ENCODE measurements around the gene DSTYK.

Gene DSTYK

DNA sequence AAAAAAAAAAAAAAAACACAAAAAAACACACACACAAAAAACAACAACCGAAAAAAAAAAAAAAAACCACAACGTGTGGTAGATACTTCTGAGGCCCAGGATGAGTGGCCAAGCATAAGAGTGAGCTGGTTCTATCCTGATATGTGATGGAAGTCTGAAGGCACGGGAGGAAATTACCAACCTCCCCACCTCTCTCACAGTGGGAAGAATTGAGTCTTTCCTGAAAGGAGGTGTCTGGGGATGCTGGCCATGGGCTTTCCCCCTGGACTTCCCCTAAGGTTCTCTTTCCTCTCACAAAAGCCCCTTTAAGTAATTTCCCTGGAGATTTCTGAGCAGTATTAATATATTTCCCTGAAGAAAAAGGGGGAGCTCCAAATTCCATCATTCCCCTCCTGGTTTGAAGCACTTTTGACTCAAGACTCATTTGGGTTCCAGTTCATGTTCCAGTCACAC lies 21.5 kb upstream of the DSTYK start:
- no peak for FAIRE-seq
- DNase-seq (ENCODE audit: insufficient read length, low spot score) = no peak
- TF ChIP-seq, protein P1, sequence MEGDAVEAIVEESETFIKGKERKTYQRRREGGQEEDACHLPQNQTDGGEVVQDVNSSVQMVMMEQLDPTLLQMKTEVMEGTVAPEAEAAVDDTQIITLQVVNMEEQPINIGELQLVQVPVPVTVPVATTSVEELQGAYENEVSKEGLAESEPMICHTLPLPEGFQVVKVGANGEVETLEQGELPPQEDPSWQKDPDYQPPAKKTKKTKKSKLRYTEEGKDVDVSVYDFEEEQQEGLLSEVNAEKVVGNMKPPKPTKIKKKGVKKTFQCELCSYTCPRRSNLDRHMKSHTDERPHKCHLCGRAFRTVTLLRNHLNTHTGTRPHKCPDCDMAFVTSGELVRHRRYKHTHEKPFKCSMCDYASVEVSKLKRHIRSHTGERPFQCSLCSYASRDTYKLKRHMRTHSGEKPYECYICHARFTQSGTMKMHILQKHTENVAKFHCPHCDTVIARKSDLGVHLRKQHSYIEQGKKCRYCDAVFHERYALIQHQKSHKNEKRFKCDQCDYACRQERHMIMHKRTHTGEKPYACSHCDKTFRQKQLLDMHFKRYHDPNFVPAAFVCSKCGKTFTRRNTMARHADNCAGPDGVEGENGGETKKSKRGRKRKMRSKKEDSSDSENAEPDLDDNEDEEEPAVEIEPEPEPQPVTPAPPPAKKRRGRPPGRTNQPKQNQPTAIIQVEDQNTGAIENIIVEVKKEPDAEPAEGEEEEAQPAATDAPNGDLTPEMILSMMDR (IDR thresholded peaks at IDR 0.05; ENCODE audit: insufficient read depth, missing control alignments) = no peak

DNA sequence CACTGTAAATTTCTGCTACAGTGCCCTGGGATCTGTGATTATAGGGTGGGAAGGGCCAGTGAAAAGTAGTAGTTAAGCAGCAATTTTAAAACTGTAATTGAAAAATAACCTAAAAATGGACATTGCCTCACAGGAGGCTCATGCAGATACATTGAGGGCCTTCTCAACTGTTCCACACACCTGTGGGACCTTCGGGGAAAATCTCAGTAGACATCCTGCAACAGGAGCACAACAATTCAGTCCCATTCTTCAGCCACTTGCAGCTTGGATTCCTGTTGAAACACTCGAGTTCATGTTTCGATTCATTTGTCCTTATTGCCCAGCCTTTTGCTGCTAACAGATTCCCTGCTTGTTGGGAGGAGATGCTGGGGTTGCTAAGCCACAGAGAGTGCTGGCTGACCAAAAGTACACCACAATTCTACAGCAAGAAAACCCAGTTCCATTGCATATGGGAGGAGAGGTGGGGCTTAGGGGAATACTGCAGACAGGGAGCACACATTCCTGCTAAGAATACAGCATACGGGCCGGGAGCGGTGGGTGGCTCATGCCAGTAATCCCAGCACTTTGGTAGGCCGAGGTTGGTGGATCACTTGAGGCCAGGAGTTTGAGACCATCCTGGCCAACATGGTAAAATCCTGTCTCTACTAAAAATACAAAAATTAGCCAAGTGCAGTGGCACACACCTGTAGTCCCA lies 20.8 kb upstream of the DSTYK start:
- no peak for DNase-seq (ENCODE audit: insufficient read length, low spot score)
- TF ChIP-seq, protein P1 (IDR thresholded peaks at IDR 0.05; ENCODE audit: insufficient read depth, missing control alignments) = no peak
- FAIRE-seq = no peak

DNA sequence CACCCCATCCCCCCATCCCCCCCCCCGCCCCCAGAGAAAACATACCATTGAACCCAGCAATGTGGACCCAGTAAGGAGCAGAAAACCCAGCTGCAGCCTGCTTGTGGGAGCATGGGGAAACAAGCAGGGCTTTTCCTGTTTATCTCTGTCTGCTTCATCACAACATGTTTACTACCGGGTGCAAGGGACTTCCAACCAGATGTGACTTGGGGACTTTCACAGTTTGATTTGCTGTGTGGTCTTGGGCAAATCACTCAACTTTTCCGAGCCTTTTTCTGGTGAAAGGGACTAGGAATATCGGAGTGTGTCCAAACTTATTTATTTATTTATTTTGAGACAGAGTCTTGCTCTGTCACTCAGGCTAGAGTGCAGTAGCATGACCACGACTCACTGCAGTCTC lies 19.5 kb upstream of the DSTYK start:
- TF ChIP-seq, protein P1 (IDR thresholded peaks at IDR 0.05; ENCODE audit: insufficient read depth, missing control alignments) = no peak
- FAIRE-seq = no peak
- no peak for DNase-seq (ENCODE audit: insufficient read length, low spot score)

DNA sequence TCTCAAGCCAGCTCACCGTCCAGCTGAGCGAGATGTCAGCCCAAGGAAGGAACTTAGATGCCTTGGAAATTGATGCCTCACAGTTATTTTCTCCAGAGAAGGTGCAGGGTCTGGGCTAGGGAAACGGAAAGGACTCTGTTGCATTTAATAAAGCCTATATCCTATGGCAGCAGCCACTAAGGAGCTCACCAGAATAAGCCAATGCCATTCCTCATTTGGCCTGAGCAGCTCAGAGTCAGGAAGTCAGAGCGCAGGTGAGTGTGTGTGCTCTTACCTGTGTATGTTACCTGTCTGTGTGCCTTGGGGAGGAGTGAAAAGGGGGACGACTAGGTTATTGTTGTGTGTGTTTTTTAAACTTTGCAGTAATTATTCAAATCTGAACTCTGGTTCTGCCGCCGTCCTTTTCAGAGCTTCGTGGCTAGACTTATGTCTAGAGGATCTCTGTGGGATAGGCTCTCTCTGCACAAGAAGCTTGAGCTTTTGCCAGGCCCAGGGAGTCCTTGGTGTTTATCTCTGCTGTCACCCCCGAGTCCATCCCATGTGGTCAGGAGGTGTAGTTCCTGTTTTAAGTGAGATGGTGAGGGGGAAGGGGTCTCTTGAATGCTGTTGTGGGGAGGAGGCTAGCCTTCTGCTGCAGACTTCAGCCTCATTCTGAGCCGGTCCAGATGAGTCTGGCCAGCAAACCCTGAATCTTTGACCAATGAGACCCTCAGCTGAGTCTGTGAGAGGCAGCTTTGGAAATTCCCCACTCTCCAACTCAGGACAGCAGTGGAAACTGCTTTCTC lies 18.6 kb upstream of the DSTYK start:
- FAIRE-seq (no peak), DNase-seq (ENCODE audit: insufficient read length, low spot score) (no peak)
- TF ChIP-seq, protein P1 (IDR thresholded peaks at IDR 0.05; ENCODE audit: insufficient read depth, missing control alignments) = no peak

DNA sequence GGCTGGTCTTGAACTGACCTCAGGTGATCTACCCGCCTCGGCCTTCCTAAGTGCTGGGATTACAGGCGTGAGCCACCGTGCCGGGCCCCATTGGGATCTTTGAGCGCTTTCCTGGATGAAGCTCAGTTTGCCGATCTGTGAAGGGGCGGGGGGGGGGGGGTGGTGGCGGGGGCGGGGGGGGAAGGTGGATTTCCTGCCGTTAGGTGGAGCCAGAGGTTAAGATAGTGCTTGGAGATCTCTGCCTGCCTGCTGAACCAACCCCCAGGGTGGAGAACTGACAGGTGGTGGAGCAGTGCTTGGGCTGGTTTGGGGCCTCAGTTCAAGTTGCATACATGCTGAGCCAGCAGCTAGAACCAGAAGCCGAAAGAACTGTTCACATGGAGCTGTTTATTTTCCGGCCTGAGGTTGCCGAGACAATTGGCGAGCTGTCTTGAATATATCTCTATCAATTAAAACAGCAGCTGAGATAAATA lies 17.9 kb upstream of the DSTYK start:
- TF ChIP-seq, protein P1 (IDR thresholded peaks at IDR 0.05; ENCODE audit: insufficient read depth, missing control alignments) = peak; percentile 53
- DNase-seq (ENCODE audit: insufficient read length, low spot score) (peak; percentile 94), FAIRE-seq (no peak)

DNA sequence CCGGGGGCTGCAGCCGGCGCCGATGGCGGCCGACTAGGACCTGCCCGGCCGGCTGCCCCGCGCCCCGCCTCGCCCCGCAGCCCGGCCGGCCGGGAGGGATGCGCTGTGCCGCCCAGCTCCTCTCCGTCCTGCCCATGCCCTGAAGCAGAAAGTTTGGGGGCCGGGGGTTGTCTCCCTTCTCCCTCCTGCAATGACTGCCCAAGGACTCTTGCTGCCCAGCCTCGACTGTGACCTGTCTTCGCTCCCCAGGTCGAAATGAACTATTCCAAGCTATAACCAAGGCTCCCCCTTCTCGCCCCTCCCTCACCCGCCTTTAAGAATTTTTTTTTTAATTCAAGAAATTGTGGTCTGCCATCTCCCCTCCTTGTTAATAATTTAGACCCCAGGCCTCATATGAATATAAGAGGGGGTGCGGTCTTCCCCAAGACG lies 16.6 kb upstream of the DSTYK start:
- TF ChIP-seq, protein P1 (IDR thresholded peaks at IDR 0.05; ENCODE audit: insufficient read depth, missing control alignments) = no peak
- DNase-seq (ENCODE audit: insufficient read length, low spot score) = no peak
- no peak for FAIRE-seq

Data from D721Med (cell line).